Measurements from ENCODE around the gene HSPB8. TPM values are rescaled to one million over a fixed set of nuclear protein-coding genes. Genes with fewer than 3 reads are reported as not detected.

HSPB8 gene
- total RNA-seq, 2 donors from 2014 or later, result 9.7 to 10.4 TPM

DNA sequence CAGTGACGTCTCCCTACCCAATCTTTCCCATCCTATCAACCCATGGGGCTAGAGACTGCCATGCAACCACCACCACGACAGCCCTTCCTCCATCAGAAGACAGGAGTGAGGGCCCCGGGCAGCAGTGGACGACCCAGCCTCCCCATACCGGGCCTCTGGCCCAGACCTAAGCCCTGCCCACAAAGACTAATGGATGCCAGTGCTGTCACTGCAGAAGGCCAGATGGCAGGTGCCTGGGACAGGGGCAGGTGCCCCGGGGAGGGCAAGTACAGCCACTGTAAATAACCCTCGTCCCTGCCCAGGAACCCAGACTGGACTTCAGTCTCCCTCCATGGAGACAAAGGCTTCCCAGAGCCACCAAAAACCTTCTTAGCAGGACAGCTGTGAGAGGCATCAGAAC lies 20.3 kb upstream of the HSPB8 start:
- no peak overlapping the region for H3K27ac ChIP-seq (ENCODE audit: low read depth, low read length)
- peaks cover 13% of the 10 kb centered on the region for H3K4me1 Mint-ChIP-seq
- peaks cover 6% of the 10 kb centered on the region for H3K27me3 Mint-ChIP-seq (ENCODE audit: insufficient read depth)
- H3K36me3 Mint-ChIP-seq (ENCODE audit: low read depth), result no peaks in the 10 kb centered on the region
- no peaks in the 10 kb centered on the region for H3K36me3 ChIP-seq (ENCODE audit: control insufficient read depth, insufficient read depth, low read length)
- DNase-seq, result no peak
- H3K27me3 ChIP-seq (ENCODE audit: control insufficient read depth, insufficient read depth, low read length, poor library complexity, severe bottlenecking), result no peaks in the 10 kb centered on the region
- no peak overlapping the region for H3K27ac Mint-ChIP-seq
- H3K9me3 ChIP-seq (ENCODE audit: control insufficient read depth, low read length), result no peaks in the 10 kb centered on the region
- H3K4me3 Mint-ChIP-seq, result no peak overlapping the region
- H3K9me3 Mint-ChIP-seq, result no peaks in the 10 kb centered on the region
- TF ChIP-seq, protein P1, sequence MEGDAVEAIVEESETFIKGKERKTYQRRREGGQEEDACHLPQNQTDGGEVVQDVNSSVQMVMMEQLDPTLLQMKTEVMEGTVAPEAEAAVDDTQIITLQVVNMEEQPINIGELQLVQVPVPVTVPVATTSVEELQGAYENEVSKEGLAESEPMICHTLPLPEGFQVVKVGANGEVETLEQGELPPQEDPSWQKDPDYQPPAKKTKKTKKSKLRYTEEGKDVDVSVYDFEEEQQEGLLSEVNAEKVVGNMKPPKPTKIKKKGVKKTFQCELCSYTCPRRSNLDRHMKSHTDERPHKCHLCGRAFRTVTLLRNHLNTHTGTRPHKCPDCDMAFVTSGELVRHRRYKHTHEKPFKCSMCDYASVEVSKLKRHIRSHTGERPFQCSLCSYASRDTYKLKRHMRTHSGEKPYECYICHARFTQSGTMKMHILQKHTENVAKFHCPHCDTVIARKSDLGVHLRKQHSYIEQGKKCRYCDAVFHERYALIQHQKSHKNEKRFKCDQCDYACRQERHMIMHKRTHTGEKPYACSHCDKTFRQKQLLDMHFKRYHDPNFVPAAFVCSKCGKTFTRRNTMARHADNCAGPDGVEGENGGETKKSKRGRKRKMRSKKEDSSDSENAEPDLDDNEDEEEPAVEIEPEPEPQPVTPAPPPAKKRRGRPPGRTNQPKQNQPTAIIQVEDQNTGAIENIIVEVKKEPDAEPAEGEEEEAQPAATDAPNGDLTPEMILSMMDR (conservative IDR thresholded peaks at IDR 0.05), result no peak
- WGBS, 2 experiments (ENCODE audit: insufficient coverage in 1 of 2, insufficient read length in 1 of 2), result 90 to 100% methylated on average over 2 to 7 of the region's 7 CpGs
- H3K4me1 ChIP-seq (ENCODE audit: control insufficient read depth, insufficient read depth, low read length), result no peaks in the 10 kb centered on the region
- H3K4me3 ChIP-seq (ENCODE audit: low read length), result no peak overlapping the region
- no peak overlapping the region for H3K9ac ChIP-seq (ENCODE audit: extremely low read depth, low read length, poor library complexity, severe bottlenecking)

DNA sequence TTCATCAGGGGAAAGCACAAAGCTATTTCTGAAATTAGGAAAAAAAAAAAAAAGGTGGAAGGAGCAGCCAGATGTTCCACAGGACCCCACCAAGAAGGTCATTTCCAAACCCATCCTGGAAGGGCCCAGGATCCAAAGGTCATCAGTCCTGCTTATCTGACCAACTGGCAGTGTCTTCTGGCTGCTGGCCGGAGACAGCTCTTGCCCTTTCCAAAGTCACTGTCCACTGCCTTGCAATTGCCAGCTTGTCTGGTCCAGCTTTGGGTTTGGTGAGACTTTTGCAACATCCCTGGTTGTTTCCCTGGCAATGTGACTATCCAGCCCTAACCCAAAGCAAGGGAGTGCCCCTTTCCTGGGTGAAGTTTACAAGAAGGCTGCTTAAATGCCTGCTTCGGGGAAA lies 18.9 kb upstream of the HSPB8 start:
- Histone ChIP-seq H3K27me3 (ENCODE audit: control insufficient read depth, insufficient read depth, low read length, poor library complexity, severe bottlenecking) (no peaks in the 10 kb centered on the region), H3K36me3 (ENCODE audit: control insufficient read depth, insufficient read depth, low read length) (no peaks in the 10 kb centered on the region), H3K4me3 (ENCODE audit: low read length) (no peak overlapping the region), H3K9me3 (ENCODE audit: control insufficient read depth, low read length) (no peaks in the 10 kb centered on the region), H3K9ac (ENCODE audit: extremely low read depth, low read length, poor library complexity, severe bottlenecking) (no peak overlapping the region), H3K4me1 (ENCODE audit: control insufficient read depth, insufficient read depth, low read length) (no peaks in the 10 kb centered on the region), H3K27ac (ENCODE audit: low read depth, low read length) (no peak overlapping the region)
- Mint-ChIP-seq H3K27me3 (ENCODE audit: insufficient read depth) (peaks cover 4% of the 10 kb centered on the region), H3K36me3 (ENCODE audit: low read depth) (no peaks in the 10 kb centered on the region), H3K9me3 (no peaks in the 10 kb centered on the region), H3K27ac (no peak overlapping the region), H3K4me3 (no peak overlapping the region), H3K4me1 (peaks cover 10% of the 10 kb centered on the region)
- TF ChIP-seq, protein P1 (conservative IDR thresholded peaks at IDR 0.05), result no peak
- DNase-seq, result no peak
- 93 to 100% methylated on average over 1 to 2 of the region's 2 CpGs for WGBS, 2 experiments (ENCODE audit: insufficient coverage in 1 of 2, insufficient read length in 1 of 2)

DNA sequence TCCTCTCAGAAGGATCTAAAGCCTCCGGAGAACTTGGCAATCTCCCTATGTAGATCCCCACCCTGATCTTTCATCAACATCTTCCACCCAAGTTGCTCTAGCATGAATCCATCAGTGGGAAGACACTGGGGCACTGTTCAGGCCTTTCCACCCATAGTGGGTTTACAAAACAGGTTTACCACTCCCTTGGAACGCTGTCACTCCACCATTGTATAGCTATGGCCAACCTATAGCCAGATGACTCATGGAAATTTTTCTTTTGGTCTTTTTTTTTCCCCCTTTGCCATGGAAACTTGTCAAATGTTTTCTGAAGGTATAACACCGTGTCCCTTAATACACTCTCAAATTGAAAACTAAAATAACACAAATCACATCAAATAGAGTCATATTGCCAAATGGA lies 10.8 kb upstream of the HSPB8 start:
- no peaks in the 10 kb centered on the region for H3K36me3 ChIP-seq (ENCODE audit: control insufficient read depth, insufficient read depth, low read length)
- H3K9me3 ChIP-seq (ENCODE audit: control insufficient read depth, low read length), result no peaks in the 10 kb centered on the region
- no peak for DNase-seq
- Mint-ChIP-seq H3K27me3 (ENCODE audit: insufficient read depth) (peaks cover 33% of the 10 kb centered on the region), H3K9me3 (no peaks in the 10 kb centered on the region), H3K4me3 (no peak overlapping the region), H3K36me3 (ENCODE audit: low read depth) (no peaks in the 10 kb centered on the region), H3K4me1 (peaks cover 33% of the 10 kb centered on the region), H3K27ac (no peak overlapping the region)
- no peak overlapping the region for H3K27ac ChIP-seq (ENCODE audit: low read depth, low read length)
- no peak overlapping the region for H3K4me3 ChIP-seq (ENCODE audit: low read length)
- WGBS, 2 experiments (ENCODE audit: insufficient coverage in 1 of 2, insufficient read length in 1 of 2), result 94 to 100% methylated on average over 2 to 3 of the region's 3 CpGs
- no peaks in the 10 kb centered on the region for H3K27me3 ChIP-seq (ENCODE audit: control insufficient read depth, insufficient read depth, low read length, poor library complexity, severe bottlenecking)
- TF ChIP-seq, protein P1 (conservative IDR thresholded peaks at IDR 0.05), result no peak
- peaks cover 14% of the 10 kb centered on the region for H3K4me1 ChIP-seq (ENCODE audit: control insufficient read depth, insufficient read depth, low read length)
- no peak overlapping the region for H3K9ac ChIP-seq (ENCODE audit: extremely low read depth, low read length, poor library complexity, severe bottlenecking)

All from endodermal cell (in vitro differentiated cells).